IMR-90 (cell line): ENCODE data around the gene PMP22. TPM values are rescaled to one million over a fixed set of nuclear protein-coding genes. Genes with fewer than 3 reads are reported as not detected.

Source experiments
- ATAC-seq: fragments of 200-7000 bp; cut with Tn5 transposase; 2 replicates; pipeline ENCODE4 v1.9.1; 2020; ENCODE audit warnings: low read depth, mild to moderate bottlenecking, moderate library complexity
- BruUV-seq: library from RNA; stranded (reverse); fragments of 400-500 nt; replicated peaks from 2 replicates; lab custom pipeline; 2021; lab: Mats Ljungman, UMichigan
- CTCF ChIA-PET: fragments of 300-600 bp; formaldehyde crosslinking; extraction: SDS; loops from one replicate; lab custom pipeline; 2021; ENCODE audit warnings: antibody characterized with exemption; lab: Yijun Ruan, JAX
- POLR2A ChIA-PET: fragments of 300-600 bp; sonication (Branson Sonifier 250); formaldehyde crosslinking; loops from one replicate; lab custom pipeline; 2022; ENCODE audit warnings: antibody characterized with exemption; ENCODE audit not compliant: unreplicated experiment; lab: Charles Lee
- DNase-seq: peaks from one replicate; pipeline ENCODE4 v3.0.0; 2013
- H2AFZ ChIP-seq: replicated peaks from 2 replicates; pipeline ENCODE3; 2013; ENCODE audit warnings: low read length, mild to moderate bottlenecking; ENCODE audit not compliant: poor library complexity
- H2AK5ac ChIP-seq: 2 replicates; pipeline ENCODE4 v1.6.1; 2013; ENCODE audit warnings: low read depth, low read length, inconsistent platforms
- H2AK9ac ChIP-seq: replicated peaks from 2 replicates; pipeline ENCODE3; 2013; ENCODE audit warnings: mild to moderate bottlenecking, low read depth, low read length, moderate library complexity; ENCODE audit not compliant: poor library complexity
- H2BK120ac ChIP-seq: 2 replicates; pipeline ENCODE4 v1.6.1; 2013; ENCODE audit warnings: low read depth, low read length, inconsistent platforms
- H2BK15ac ChIP-seq: 3 replicates; pipeline ENCODE4 v1.6.1; 2013; ENCODE audit warnings: low read depth, low read length, inconsistent platforms
- H2BK20ac ChIP-seq: 2 replicates; pipeline ENCODE4 v1.6.1; 2013; ENCODE audit warnings: low read depth, mild to moderate bottlenecking, inconsistent platforms, low read length, moderate library complexity
- H2BK5ac ChIP-seq: 2 replicates; pipeline ENCODE4 v1.6.1; 2013; ENCODE audit warnings: mild to moderate bottlenecking, low read depth, low read length, inconsistent platforms; ENCODE audit not compliant: poor library complexity, severe bottlenecking
- H3K14ac ChIP-seq: replicated peaks from 2 replicates; pipeline ENCODE4 v1.6.1; 2013; ENCODE audit warnings: low read depth, low read length, inconsistent platforms
- H3K18ac ChIP-seq: 2 replicates; pipeline ENCODE4 v1.6.1; 2013; ENCODE audit warnings: low read depth, low read length, control low read depth
- H3K23ac ChIP-seq: 2 replicates; pipeline ENCODE4 v1.6.1; 2013; ENCODE audit warnings: low read depth, low read length, inconsistent platforms
- H3K27ac ChIP-seq: 2 replicates; pipeline ENCODE4 v1.5.1; 2013; ENCODE audit warnings: mild to moderate bottlenecking, control low read depth, low read length; ENCODE audit not compliant: insufficient read depth
- H3K27me3 ChIP-seq: 2 replicates; pipeline ENCODE4 v1.6.1; 2013; ENCODE audit warnings: low read length; ENCODE audit not compliant: control insufficient read depth, insufficient read depth
- H3K36me3 ChIP-seq: 2 replicates; pipeline ENCODE4 v1.6.1; 2013; ENCODE audit warnings: low read length, mixed read lengths; ENCODE audit not compliant: control insufficient read depth, insufficient read depth
- H3K4ac ChIP-seq: 2 replicates; pipeline ENCODE4 v1.6.1; 2013; ENCODE audit warnings: low read depth, low read length, inconsistent platforms
- H3K4me1 ChIP-seq: 2 replicates; pipeline ENCODE4 v1.6.1; 2013; ENCODE audit warnings: low read length, mixed read lengths; ENCODE audit not compliant: control insufficient read depth, insufficient read depth
- H3K4me2 ChIP-seq: 2 replicates; pipeline ENCODE4 v1.6.1; 2013; ENCODE audit warnings: low read depth, mild to moderate bottlenecking, control low read depth, low read length, moderate library complexity
- H3K4me3 ChIP-seq: 2 replicates; pipeline ENCODE4 v1.5.1; 2013; ENCODE audit warnings: low read depth, mild to moderate bottlenecking, control low read depth, low read length, moderate library complexity; ENCODE audit not compliant: insufficient read depth
- H3K56ac ChIP-seq: 2 replicates; pipeline ENCODE4 v1.6.1; 2013; ENCODE audit warnings: low read length, inconsistent platforms; ENCODE audit not compliant: insufficient read depth; ENCODE audit errors: extremely low read depth
- H3K79me1 ChIP-seq, 2 experiments: 2 replicates each; pipeline ENCODE4 v1.6.1; 2013; ENCODE audit warnings: low read length in 2 of 2, inconsistent platforms in 1 of 2, low read depth in 1 of 2
- H3K9ac ChIP-seq: 2 replicates; pipeline ENCODE4 v1.6.1; 2013; ENCODE audit warnings: low read depth, low read length, control low read depth
- H3K9me1 ChIP-seq: 2 replicates; pipeline ENCODE4 v1.6.1; 2013; ENCODE audit warnings: low read length, inconsistent platforms; ENCODE audit not compliant: insufficient read depth
- H3K9me3 ChIP-seq: 2 replicates; pipeline ENCODE4 v1.6.1; 2013; ENCODE audit warnings: low read length; ENCODE audit not compliant: control insufficient read depth, insufficient read depth
- H4K20me1 ChIP-seq: 2 replicates; pipeline ENCODE4 v1.6.1; 2013; ENCODE audit warnings: low read length, inconsistent platforms; ENCODE audit not compliant: insufficient read depth
- H4K5ac ChIP-seq: 2 replicates; pipeline ENCODE4 v1.6.1; 2013; ENCODE audit warnings: mild to moderate bottlenecking, low read depth, low read length, control low read depth
- H4K8ac ChIP-seq, 2 experiments: 2 replicates each; pipeline ENCODE4 v1.6.1; 2013; ENCODE audit warnings: low read depth in 2 of 2, low read length in 2 of 2, control low read depth in 1 of 2, inconsistent platforms in 1 of 2
- H4K91ac ChIP-seq: 2 replicates; pipeline ENCODE4 v1.6.1; 2013; ENCODE audit warnings: low read depth, low read length, inconsistent platforms; ENCODE audit not compliant: insufficient read depth
- BHLHE40 ChIP-seq: fragments of 150-350 bp; IDR thresholded peaks from 2 replicates; pipeline ENCODE4 v1.6.1; 2016; ENCODE audit warnings: mild to moderate bottlenecking, low read depth, low read length
- CEBPB ChIP-seq: IDR thresholded peaks from 2 replicates; pipeline ENCODE4 v1.6.1; 2012; ENCODE audit warnings: low read depth, low read length, improper control_type of control experiment
- CHD1 ChIP-seq: IDR thresholded peaks from 2 replicates; pipeline ENCODE4 v1.6.1; 2012; ENCODE audit warnings: low read depth, low read length, improper control_type of control experiment
- CTCF ChIP-seq: conservative IDR thresholded peaks from 2 replicates; pipeline ENCODE4 v1.5.1; 2012; ENCODE audit warnings: mild to moderate bottlenecking, low read depth, low read length, improper control_type of control experiment
- FOS ChIP-seq: fragments of 150-350 bp; IDR thresholded peaks from 2 replicates; pipeline ENCODE4 v1.6.1; 2016; ENCODE audit warnings: low read depth, low read length
- MAFK ChIP-seq: IDR thresholded peaks from 2 replicates; pipeline ENCODE4 v1.6.1; 2012; ENCODE audit warnings: low read depth, low read length, improper control_type of control experiment
- MAZ ChIP-seq: IDR thresholded peaks from 2 replicates; pipeline ENCODE4 v1.6.1; 2012; ENCODE audit warnings: low read depth, mild to moderate bottlenecking, low read length, improper control_type of control experiment, moderate library complexity, borderline replicate concordance
- MXI1 ChIP-seq: IDR thresholded peaks from 2 replicates; pipeline ENCODE4 v1.6.1; 2012; ENCODE audit warnings: low read depth, mild to moderate bottlenecking, low read length, moderate library complexity, borderline replicate concordance
- NFE2L2 ChIP-seq: fragments of 150-350 bp; IDR thresholded peaks from 2 replicates; pipeline ENCODE4 v1.6.1; 2016; ENCODE audit warnings: low read depth, mild to moderate bottlenecking, low read length
- POLR2A ChIP-seq: IDR thresholded peaks from 2 replicates; pipeline ENCODE4 v1.6.1; 2012; ENCODE audit warnings: mild to moderate bottlenecking, low read depth, low read length
- RAD21 ChIP-seq: IDR thresholded peaks from 2 replicates; pipeline ENCODE4 v1.6.1; 2012; ENCODE audit warnings: low read length, improper control_type of control experiment
- RCOR1 ChIP-seq: IDR thresholded peaks from 2 replicates; pipeline ENCODE4 v1.6.1; 2012; ENCODE audit warnings: mild to moderate bottlenecking, low read length, improper control_type of control experiment; ENCODE audit not compliant: insufficient replicate concordance
- RFX5 ChIP-seq: IDR thresholded peaks from 2 replicates; pipeline ENCODE4 v1.8.0; 2012; ENCODE audit warnings: low read depth, mild to moderate bottlenecking, low read length, moderate library complexity
- SMC3 ChIP-seq: fragments of 150-350 bp; IDR thresholded peaks from 2 replicates; pipeline ENCODE4 v1.6.1; 2016; ENCODE audit warnings: low read depth, mild to moderate bottlenecking, antibody characterized with exemption, low read length, moderate library complexity
- USF2 ChIP-seq: fragments of 150-350 bp; IDR thresholded peaks from 2 replicates; pipeline ENCODE4 v1.6.1; 2017; ENCODE audit warnings: mild to moderate bottlenecking, antibody characterized with exemption, low read length, low read depth
- WGBS, 2 experiments: methylation state at CpG; one replicate each; pipeline versions ENCODE4 v1.1.5 to v1.1.7; 2013; ENCODE audit warnings: missing lambda C conversion rate in 2 of 2; ENCODE audit not compliant: insufficient read length in 1 of 2; ENCODE audit errors: extremely low coverage in 2 of 2; 5-methylcytosine and 5-hydroxymethylcytosine counted together
- dilution Hi-C: fragments of 300-500 bp; cut with HindIII; formaldehyde crosslinking; loops from one replicate; pipeline ENCODE4 v1.14.3; 2018; ENCODE audit warnings: low sequenced_read_pairs; ENCODE audit not compliant: unreplicated experiment
- in situ Hi-C: fragments of 300-500 bp; cut with MboI; formaldehyde crosslinking; loops from 3 replicates; pipeline ENCODE4 v1.14.3; 2019; ENCODE audit warnings: low sequenced_read_pairs, inconsistent platforms, mixed read lengths
- intact Hi-C: fragments of 100-400 bp; cut with micrococcal nuclease; formaldehyde crosslinking; loops from 2 replicates; pipeline ENCODE4 v1.10.0; 2022
- polyA plus RNA-seq, 3 experiments: library from polyadenylated mRNA; depleted of rRNA; stranded (reverse); fragments of >200 nt; gene quantifications; 2 replicates each; pipeline ENCODE4 v1.2.3, GENCODE V29; 2012; ENCODE audit warnings: low replicate concordance in 1 of 3
- total RNA-seq: library from RNA; depleted of rRNA; stranded (reverse); fragments of >200 nt; gene quantifications from 2 replicates; pipeline ENCODE4 v1.2.3, GENCODE V29; 2012
- TF ChIP-seq, protein P1 (sequence below): fragments of 150-350 bp; IDR thresholded peaks from 2 replicates; pipeline ENCODE4 v1.6.1; 2016; ENCODE audit warnings: low read depth, mild to moderate bottlenecking, low read length, moderate library complexity, borderline replicate concordance

Gene PMP22
- total and polyA plus RNA-seq, 2 of the 4 experiments (the other 2 are of a cell fraction) = 33.5 to 72.8 TPM

DNA sequence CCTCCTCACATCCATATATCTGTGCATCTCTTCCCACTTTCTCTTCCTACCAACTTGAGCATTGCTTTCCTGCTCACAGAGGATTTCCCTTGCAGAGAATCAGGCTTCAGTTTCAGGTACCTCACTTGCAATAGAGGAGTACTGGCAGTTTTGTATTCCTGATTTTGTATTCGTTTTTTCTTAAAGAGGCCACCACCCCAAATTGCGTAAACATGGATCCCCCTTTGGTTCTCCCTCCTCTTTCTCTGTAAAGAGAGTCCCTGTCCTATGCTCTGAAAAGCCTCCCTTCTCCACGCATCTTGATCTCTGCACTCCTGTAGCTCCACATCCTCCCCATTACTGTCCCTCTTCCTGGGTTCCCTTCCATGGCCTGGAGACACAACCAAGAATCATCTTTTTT, 44.1 kb upstream of the PMP22 start:
- dilution Hi-C loops = no loop called here
- H2BK5ac ChIP-seq = no peak overlapping the region
- H3K18ac ChIP-seq = no peak overlapping the region; the same call in 1 of the 2 replicates
- peaks cover 17% of the 10 kb centered on the region for H3K27me3 ChIP-seq
- no peak overlapping the region; the same call in 1 of the 2 replicates for H2BK120ac ChIP-seq
- H4K91ac ChIP-seq = no peak overlapping the region
- no peak overlapping the region for H3K14ac ChIP-seq
- peak overlapping the region; percentile 32; the same call in 1 of the 2 replicates for H2AK5ac ChIP-seq
- H3K56ac ChIP-seq = no peak overlapping the region
- ATAC-seq (no peak), DNase-seq (no peak)
- H2AK9ac ChIP-seq = no peak overlapping the region
- H3K36me3 ChIP-seq = no peaks in the 10 kb centered on the region
- no peak overlapping the region for H3K23ac ChIP-seq
- no peaks in the 10 kb centered on the region; the same call in 1 of the 2 replicates for H3K9me3 ChIP-seq
- peaks cover 20% of the 10 kb centered on the region for H3K4me1 ChIP-seq
- peaks cover 10% of the 10 kb centered on the region for H3K9me1 ChIP-seq
- no peaks in the 10 kb centered on the region for H4K20me1 ChIP-seq
- no peak overlapping the region for H3K4ac ChIP-seq
- no peak overlapping the region for H3K4me2 ChIP-seq
- TF ChIP-seq RCOR1 (no peak), USF2 (no peak), CTCF (no peak), MXI1 (no peak), MAFK (no peak), POLR2A (no peak), CHD1 (no peak), MAZ (no peak), RFX5 (no peak), FOS (no peak), BHLHE40 (no peak), CEBPB (no peak), SMC3 (no peak), NFE2L2 (no peak), RAD21 (no peak)
- TF ChIP-seq, protein P1, sequence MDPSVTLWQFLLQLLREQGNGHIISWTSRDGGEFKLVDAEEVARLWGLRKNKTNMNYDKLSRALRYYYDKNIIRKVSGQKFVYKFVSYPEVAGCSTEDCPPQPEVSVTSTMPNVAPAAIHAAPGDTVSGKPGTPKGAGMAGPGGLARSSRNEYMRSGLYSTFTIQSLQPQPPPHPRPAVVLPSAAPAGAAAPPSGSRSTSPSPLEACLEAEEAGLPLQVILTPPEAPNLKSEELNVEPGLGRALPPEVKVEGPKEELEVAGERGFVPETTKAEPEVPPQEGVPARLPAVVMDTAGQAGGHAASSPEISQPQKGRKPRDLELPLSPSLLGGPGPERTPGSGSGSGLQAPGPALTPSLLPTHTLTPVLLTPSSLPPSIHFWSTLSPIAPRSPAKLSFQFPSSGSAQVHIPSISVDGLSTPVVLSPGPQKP = no peak
- ChIA-PET POLR2A (no interaction called here), CTCF (no interaction called here)
- no peak overlapping the region for H3K9ac ChIP-seq
- H2BK20ac ChIP-seq = 0 out of 2 replicates have a peak overlapping the region, but pooled peaks have one; percentile 1
- in situ Hi-C loops = no loop called here
- 0 out of 3 replicates have a peak overlapping the region, but pooled peaks have one; percentile 6 for H2BK15ac ChIP-seq
- no peak overlapping the region for H3K4me3 ChIP-seq
- no peaks in the 10 kb centered on the region for H3K79me1 ChIP-seq
- no TSS peak for BruUV-seq
- WGBS, 2 experiments = no CpG with 5 or more reads among the region's 3 CpGs
- no peak overlapping the region for H4K8ac ChIP-seq
- no peak overlapping the region for H3K27ac ChIP-seq
- intact Hi-C loops = no loop called here
- no peak overlapping the region for H4K5ac ChIP-seq
- no peak overlapping the region for H2AFZ ChIP-seq
